GM23338 (cell line): ENCODE data around the gene USP6NL. TPM values are rescaled to one million over a fixed set of nuclear protein-coding genes. Genes with fewer than 3 reads are reported as not detected.

ENCODE experiments used
- ATAC-seq: fragments of 200-7000 bp; cut with Tn5 transposase; 3 replicates; pipeline ENCODE4 v1.9.1; 2020
- DNase-seq: peaks from one replicate; pipeline ENCODE4 v3.0.0-alpha.2; 2015; ENCODE audit warnings: low spot score
- H2AFZ ChIP-seq: fragments of 200-600 bp; sonication (generic); 2 replicates; pipeline ENCODE4 v1.8.0; 2016; ENCODE audit warnings: antibody characterized with exemption, mild to moderate bottlenecking, moderate library complexity
- H3F3A ChIP-seq: fragments of 200-600 bp; sonication (generic); replicated peaks from 2 replicates; pipeline ENCODE4 v1.8.0; 2017; ENCODE audit warnings: antibody characterized with exemption, mixed run types, low read depth
- H3K27ac ChIP-seq: fragments of 200-600 bp; sonication (generic); 2 replicates; pipeline ENCODE4 v1.6.1; 2016; ENCODE audit warnings: low read depth
- H3K27me3 ChIP-seq: fragments of 200-600 bp; sonication (generic); 2 replicates; pipeline ENCODE4 v1.8.0; 2016; ENCODE audit warnings: mild to moderate bottlenecking, mixed run types, moderate library complexity; ENCODE audit not compliant: insufficient read depth
- H3K36me3 ChIP-seq: fragments of 200-600 bp; sonication (generic); 2 replicates; pipeline ENCODE4 v1.8.0; 2016; ENCODE audit warnings: mild to moderate bottlenecking; ENCODE audit not compliant: insufficient read depth
- H3K4me1 ChIP-seq: fragments of 200-600 bp; sonication (generic); 2 replicates; pipeline ENCODE4 v1.8.0; 2016; ENCODE audit warnings: mild to moderate bottlenecking, moderate library complexity; ENCODE audit not compliant: insufficient read depth
- H3K4me2 ChIP-seq: fragments of 200-600 bp; sonication (generic); 2 replicates; pipeline ENCODE4 v1.7.1; 2017; ENCODE audit warnings: mixed run types
- H3K4me3 ChIP-seq: fragments of 200-600 bp; sonication (generic); 2 replicates; pipeline ENCODE4 v1.6.1; 2016; ENCODE audit warnings: mixed run types
- H3K79me2 ChIP-seq: fragments of 200-600 bp; sonication (generic); replicated peaks from 2 replicates; pipeline ENCODE4 v1.8.0; 2017; ENCODE audit warnings: mild to moderate bottlenecking; ENCODE audit not compliant: insufficient read depth
- H3K9me2 ChIP-seq: fragments of 200-600 bp; sonication (generic); 2 replicates; pipeline ENCODE4 v1.8.0; 2017; ENCODE audit not compliant: insufficient read depth
- H4K20me1 ChIP-seq: fragments of 200-600 bp; sonication (generic); replicated peaks from 2 replicates; pipeline ENCODE4 v1.8.0; 2017; ENCODE audit warnings: mild to moderate bottlenecking; ENCODE audit not compliant: insufficient read depth
- H3K27ac Mint-ChIP-seq: 2 replicates; pipeline ENCODE4 v1.8.0; 2020; ENCODE audit warnings: inconsistent platforms, mild to moderate bottlenecking, moderate library complexity, mixed read lengths
- H3K27me3 Mint-ChIP-seq: 3 replicates; pipeline ENCODE4 v1.8.0; 2022; ENCODE audit warnings: low read depth, mild to moderate bottlenecking, moderate library complexity, mixed read lengths, inconsistent platforms; ENCODE audit not compliant: insufficient read depth, poor library complexity
- H3K36me3 Mint-ChIP-seq: 3 replicates; pipeline ENCODE4 v1.8.0; 2021; ENCODE audit warnings: low read depth, mild to moderate bottlenecking, inconsistent platforms, moderate library complexity, mixed read lengths
- H3K4me1 Mint-ChIP-seq: 3 replicates; pipeline ENCODE4 v1.8.0; 2020; ENCODE audit warnings: mild to moderate bottlenecking, inconsistent platforms, mixed read lengths
- H3K4me3 Mint-ChIP-seq: 3 replicates; pipeline ENCODE4 v1.8.0; 2021; ENCODE audit warnings: moderate library complexity, mild to moderate bottlenecking, inconsistent platforms, mixed read lengths
- H3K9me3 Mint-ChIP-seq: 3 replicates; pipeline ENCODE4 v1.8.0; 2020; ENCODE audit warnings: moderate library complexity, mild to moderate bottlenecking, inconsistent platforms, mixed read lengths
- CREB1 ChIP-seq: fragments of 250-450 bp; sonication (Bioruptor Pico); IDR thresholded peaks from 2 replicates; pipeline ENCODE4 v1.5.0; 2020; ENCODE audit warnings: low read depth, mild to moderate bottlenecking, moderate library complexity
- EZH2 ChIP-seq: fragments of 200-600 bp; sonication (generic); IDR thresholded peaks from one replicate; pipeline ENCODE4 v1.8.0; 2017; ENCODE audit warnings: antibody characterized with exemption, mild to moderate bottlenecking, low read depth; ENCODE audit not compliant: unreplicated experiment
- EZH2phosphoT487 ChIP-seq: fragments of 200-600 bp; sonication (generic); IDR thresholded peaks from one replicate; pipeline ENCODE4 v1.8.1; 2018; ENCODE audit warnings: antibody characterized with exemption; ENCODE audit not compliant: unreplicated experiment
- JUNB ChIP-seq: IDR thresholded peaks from one replicate; pipeline ENCODE4 v1.6.1; 2016; ENCODE audit warnings: antibody characterized with exemption; ENCODE audit not compliant: unreplicated experiment
- NANOG ChIP-seq: IDR thresholded peaks from 2 replicates; pipeline ENCODE4 v1.6.1; 2016; ENCODE audit warnings: antibody characterized with exemption, borderline replicate concordance
- POLR2AphosphoS5 ChIP-seq: IDR thresholded peaks from 2 replicates; pipeline ENCODE4 v1.6.1; 2016; ENCODE audit warnings: antibody characterized with exemption, low read depth
- STAT1 ChIP-seq: IDR thresholded peaks from one replicate; pipeline ENCODE4 v1.6.1; 2016; ENCODE audit warnings: antibody characterized with exemption; ENCODE audit not compliant: unreplicated experiment
- ZNF114 ChIP-seq: fragments of 250-450 bp; sonication (Bioruptor Pico); IDR thresholded peaks from 2 replicates; pipeline ENCODE4 v1.5.0; 2020; ENCODE audit warnings: mild to moderate bottlenecking, moderate library complexity
- ZNF331 ChIP-seq: fragments of 250-450 bp; sonication (Bioruptor Pico); IDR thresholded peaks from 2 replicates; pipeline ENCODE4 v1.5.0; 2020; ENCODE audit warnings: low read depth, mild to moderate bottlenecking, moderate library complexity
- polyA plus RNA-seq: library from polyadenylated mRNA; unstranded; fragments of >200 nt; fragmentation: Nextera tagmentation; extraction: Ambion mirVana; gene quantifications from 2 replicates; pipeline ENCODE4 v1.2.1, GENCODE V29; 2016
- total RNA-seq: library from RNA; depleted of rRNA; stranded (reverse); fragments of >200 nt; shearing (Covaris generic); gene quantifications from 2 replicates; pipeline ENCODE4 v1.2.3, GENCODE V29; 2014
- TF ChIP-seq, protein P1 (sequence below), 2 experiments: fragments of 200-600 bp in 1 of 2; sonication (generic) in 1 of 2; conservative IDR thresholded peaks; 2 replicates each; pipeline versions ENCODE4 v1.5.1 to v1.6.1; 2016 to 2017; ENCODE audit warnings: antibody characterized with exemption in 2 of 2, low read depth in 2 of 2, mild to moderate bottlenecking in 2 of 2, moderate library complexity in 1 of 2
- TF ChIP-seq, protein P2 (sequence below): IDR thresholded peaks from one replicate; pipeline ENCODE4 v1.6.1; 2018; ENCODE audit warnings: antibody characterized with exemption; ENCODE audit not compliant: unreplicated experiment
- TF ChIP-seq, protein P3 (sequence below): IDR thresholded peaks from 2 replicates; pipeline ENCODE4 v1.6.1; 2016; ENCODE audit warnings: antibody characterized with exemption
- TF ChIP-seq, protein P4 (sequence below): fragments of 250-450 bp; sonication (Bioruptor Pico); IDR thresholded peaks from 2 replicates; pipeline ENCODE4 v1.5.0; 2020; ENCODE audit warnings: mild to moderate bottlenecking, moderate library complexity

USP6NL gene
- total and polyA plus RNA-seq, 2 experiments from 2014 or later, result 8.1 to 29.7 TPM

DNA sequence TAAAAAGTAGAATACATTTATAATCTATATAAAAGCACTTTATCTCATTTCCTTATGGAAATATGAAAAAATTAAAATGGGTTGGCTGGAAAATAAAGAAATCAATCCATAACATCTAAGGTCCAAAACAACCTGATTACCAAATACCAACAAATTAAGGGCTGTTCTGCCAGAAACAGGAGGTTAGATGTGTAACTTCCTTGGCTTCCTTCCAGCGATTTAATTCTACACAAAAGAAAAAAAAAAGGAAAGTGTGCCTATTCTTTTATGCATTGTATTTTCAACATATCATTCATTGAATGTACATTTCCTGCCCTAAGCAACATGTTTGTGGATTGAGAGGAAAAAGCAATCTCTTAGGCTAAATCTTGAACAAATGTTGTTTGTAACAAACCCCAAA, 36.2 kb upstream of the USP6NL start:
- no peaks in the 10 kb centered on the region for H3K9me2 ChIP-seq
- H3K4me1 Mint-ChIP-seq, result no peaks in the 10 kb centered on the region
- no peak overlapping the region for H2AFZ ChIP-seq
- no peak for TF ChIP-seq JUNB
- no peak for TF ChIP-seq EZH2phosphoT487
- TF ChIP-seq EZH2, result no peak
- TF ChIP-seq STAT1, result no peak
- TF ChIP-seq, protein P1, sequence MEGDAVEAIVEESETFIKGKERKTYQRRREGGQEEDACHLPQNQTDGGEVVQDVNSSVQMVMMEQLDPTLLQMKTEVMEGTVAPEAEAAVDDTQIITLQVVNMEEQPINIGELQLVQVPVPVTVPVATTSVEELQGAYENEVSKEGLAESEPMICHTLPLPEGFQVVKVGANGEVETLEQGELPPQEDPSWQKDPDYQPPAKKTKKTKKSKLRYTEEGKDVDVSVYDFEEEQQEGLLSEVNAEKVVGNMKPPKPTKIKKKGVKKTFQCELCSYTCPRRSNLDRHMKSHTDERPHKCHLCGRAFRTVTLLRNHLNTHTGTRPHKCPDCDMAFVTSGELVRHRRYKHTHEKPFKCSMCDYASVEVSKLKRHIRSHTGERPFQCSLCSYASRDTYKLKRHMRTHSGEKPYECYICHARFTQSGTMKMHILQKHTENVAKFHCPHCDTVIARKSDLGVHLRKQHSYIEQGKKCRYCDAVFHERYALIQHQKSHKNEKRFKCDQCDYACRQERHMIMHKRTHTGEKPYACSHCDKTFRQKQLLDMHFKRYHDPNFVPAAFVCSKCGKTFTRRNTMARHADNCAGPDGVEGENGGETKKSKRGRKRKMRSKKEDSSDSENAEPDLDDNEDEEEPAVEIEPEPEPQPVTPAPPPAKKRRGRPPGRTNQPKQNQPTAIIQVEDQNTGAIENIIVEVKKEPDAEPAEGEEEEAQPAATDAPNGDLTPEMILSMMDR (conservative IDR thresholded peaks at IDR 0.05; ENCODE audit: low read depth in 2 of 2), result no peak
- no peak for TF ChIP-seq POLR2AphosphoS5
- TF ChIP-seq, protein P2, sequence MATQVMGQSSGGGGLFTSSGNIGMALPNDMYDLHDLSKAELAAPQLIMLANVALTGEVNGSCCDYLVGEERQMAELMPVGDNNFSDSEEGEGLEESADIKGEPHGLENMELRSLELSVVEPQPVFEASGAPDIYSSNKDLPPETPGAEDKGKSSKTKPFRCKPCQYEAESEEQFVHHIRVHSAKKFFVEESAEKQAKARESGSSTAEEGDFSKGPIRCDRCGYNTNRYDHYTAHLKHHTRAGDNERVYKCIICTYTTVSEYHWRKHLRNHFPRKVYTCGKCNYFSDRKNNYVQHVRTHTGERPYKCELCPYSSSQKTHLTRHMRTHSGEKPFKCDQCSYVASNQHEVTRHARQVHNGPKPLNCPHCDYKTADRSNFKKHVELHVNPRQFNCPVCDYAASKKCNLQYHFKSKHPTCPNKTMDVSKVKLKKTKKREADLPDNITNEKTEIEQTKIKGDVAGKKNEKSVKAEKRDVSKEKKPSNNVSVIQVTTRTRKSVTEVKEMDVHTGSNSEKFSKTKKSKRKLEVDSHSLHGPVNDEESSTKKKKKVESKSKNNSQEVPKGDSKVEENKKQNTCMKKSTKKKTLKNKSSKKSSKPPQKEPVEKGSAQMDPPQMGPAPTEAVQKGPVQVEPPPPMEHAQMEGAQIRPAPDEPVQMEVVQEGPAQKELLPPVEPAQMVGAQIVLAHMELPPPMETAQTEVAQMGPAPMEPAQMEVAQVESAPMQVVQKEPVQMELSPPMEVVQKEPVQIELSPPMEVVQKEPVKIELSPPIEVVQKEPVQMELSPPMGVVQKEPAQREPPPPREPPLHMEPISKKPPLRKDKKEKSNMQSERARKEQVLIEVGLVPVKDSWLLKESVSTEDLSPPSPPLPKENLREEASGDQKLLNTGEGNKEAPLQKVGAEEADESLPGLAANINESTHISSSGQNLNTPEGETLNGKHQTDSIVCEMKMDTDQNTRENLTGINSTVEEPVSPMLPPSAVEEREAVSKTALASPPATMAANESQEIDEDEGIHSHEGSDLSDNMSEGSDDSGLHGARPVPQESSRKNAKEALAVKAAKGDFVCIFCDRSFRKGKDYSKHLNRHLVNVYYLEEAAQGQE, result no peak
- TF ChIP-seq, protein P3, sequence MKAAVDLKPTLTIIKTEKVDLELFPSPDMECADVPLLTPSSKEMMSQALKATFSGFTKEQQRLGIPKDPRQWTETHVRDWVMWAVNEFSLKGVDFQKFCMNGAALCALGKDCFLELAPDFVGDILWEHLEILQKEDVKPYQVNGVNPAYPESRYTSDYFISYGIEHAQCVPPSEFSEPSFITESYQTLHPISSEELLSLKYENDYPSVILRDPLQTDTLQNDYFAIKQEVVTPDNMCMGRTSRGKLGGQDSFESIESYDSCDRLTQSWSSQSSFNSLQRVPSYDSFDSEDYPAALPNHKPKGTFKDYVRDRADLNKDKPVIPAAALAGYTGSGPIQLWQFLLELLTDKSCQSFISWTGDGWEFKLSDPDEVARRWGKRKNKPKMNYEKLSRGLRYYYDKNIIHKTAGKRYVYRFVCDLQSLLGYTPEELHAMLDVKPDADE, result no peak
- no peak for TF ChIP-seq CREB1 (CRISPR knock-in tag)
- no peak for TF ChIP-seq ZNF114 (CRISPR knock-in tag)
- TF ChIP-seq, protein P4, sequence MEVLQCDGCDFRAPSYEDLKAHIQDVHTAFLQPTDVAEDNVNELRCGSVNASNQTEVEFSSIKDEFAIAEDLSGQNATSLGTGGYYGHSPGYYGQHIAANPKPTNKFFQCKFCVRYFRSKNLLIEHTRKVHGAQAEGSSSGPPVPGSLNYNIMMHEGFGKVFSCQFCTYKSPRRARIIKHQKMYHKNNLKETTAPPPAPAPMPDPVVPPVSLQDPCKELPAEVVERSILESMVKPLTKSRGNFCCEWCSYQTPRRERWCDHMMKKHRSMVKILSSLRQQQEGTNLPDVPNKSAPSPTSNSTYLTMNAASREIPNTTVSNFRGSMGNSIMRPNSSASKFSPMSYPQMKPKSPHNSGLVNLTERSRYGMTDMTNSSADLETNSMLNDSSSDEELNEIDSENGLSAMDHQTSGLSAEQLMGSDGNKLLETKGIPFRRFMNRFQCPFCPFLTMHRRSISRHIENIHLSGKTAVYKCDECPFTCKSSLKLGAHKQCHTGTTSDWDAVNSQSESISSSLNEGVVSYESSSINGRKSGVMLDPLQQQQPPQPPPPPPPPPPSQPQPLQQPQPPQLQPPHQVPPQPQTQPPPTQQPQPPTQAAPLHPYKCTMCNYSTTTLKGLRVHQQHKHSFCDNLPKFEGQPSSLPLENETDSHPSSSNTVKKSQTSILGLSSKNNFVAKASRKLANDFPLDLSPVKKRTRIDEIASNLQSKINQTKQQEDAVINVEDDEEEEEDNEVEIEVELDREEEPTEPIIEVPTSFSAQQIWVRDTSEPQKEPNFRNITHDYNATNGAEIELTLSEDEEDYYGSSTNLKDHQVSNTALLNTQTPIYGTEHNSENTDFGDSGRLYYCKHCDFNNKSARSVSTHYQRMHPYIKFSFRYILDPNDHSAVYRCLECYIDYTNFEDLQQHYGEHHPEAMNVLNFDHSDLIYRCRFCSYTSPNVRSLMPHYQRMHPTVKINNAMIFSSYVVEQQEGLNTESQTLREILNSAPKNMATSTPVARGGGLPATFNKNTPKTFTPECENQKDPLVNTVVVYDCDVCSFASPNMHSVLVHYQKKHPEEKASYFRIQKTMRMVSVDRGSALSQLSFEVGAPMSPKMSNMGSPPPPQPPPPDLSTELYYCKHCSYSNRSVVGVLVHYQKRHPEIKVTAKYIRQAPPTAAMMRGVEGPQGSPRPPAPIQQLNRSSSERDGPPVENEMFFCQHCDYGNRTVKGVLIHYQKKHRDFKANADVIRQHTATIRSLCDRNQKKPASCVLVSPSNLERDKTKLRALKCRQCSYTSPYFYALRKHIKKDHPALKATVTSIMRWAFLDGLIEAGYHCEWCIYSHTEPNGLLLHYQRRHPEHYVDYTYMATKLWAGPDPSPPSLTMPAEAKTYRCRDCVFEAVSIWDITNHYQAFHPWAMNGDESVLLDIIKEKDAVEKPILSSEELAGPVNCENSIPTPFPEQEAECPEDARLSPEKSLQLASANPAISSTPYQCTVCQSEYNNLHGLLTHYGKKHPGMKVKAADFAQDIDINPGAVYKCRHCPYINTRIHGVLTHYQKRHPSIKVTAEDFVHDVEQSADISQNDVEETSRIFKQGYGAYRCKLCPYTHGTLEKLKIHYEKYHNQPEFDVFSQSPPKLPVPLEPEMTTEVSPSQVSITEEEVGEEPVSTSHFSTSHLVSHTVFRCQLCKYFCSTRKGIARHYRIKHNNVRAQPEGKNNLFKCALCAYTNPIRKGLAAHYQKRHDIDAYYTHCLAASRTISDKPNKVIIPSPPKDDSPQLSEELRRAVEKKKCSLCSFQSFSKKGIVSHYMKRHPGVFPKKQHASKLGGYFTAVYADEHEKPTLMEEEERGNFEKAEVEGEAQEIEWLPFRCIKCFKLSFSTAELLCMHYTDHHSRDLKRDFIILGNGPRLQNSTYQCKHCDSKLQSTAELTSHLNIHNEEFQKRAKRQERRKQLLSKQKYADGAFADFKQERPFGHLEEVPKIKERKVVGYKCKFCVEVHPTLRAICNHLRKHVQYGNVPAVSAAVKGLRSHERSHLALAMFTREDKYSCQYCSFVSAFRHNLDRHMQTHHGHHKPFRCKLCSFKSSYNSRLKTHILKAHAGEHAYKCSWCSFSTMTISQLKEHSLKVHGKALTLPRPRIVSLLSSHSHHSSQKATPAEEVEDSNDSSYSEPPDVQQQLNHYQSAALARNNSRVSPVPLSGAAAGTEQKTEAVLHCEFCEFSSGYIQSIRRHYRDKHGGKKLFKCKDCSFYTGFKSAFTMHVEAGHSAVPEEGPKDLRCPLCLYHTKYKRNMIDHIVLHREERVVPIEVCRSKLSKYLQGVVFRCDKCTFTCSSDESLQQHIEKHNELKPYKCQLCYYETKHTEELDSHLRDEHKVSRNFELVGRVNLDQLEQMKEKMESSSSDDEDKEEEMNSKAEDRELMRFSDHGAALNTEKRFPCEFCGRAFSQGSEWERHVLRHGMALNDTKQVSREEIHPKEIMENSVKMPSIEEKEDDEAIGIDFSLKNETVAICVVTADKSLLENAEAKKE (CRISPR knock-in tag), result no peak
- no peak for TF ChIP-seq ZNF331
- no peak for TF ChIP-seq NANOG
- no peaks in the 10 kb centered on the region for H3K79me2 ChIP-seq
- H3K36me3 ChIP-seq, result no peaks in the 10 kb centered on the region
- H3K4me3 Mint-ChIP-seq, result no peak overlapping the region
- H3K4me3 ChIP-seq, result no peak overlapping the region
- H3K36me3 Mint-ChIP-seq, result no peaks in the 10 kb centered on the region
- H3K4me2 ChIP-seq, result no peak overlapping the region
- H3K9me3 Mint-ChIP-seq, result no peaks in the 10 kb centered on the region
- H3K27ac Mint-ChIP-seq, result no peak overlapping the region
- ATAC-seq, result no peak
- no peak overlapping the region for H3K27ac ChIP-seq
- no peaks in the 10 kb centered on the region for H3K27me3 ChIP-seq
- H4K20me1 ChIP-seq, result no peaks in the 10 kb centered on the region
- H3F3A ChIP-seq, result 0 out of 2 replicates have a peak, but pooled peaks cover 4% of the 10 kb centered on the region
- no peak for DNase-seq
- peaks cover 3% of the 10 kb centered on the region for H3K27me3 Mint-ChIP-seq
- H3K4me1 ChIP-seq, result no peaks in the 10 kb centered on the region
